ENCODE results near the gene PEAK1.
"Not testable (repeated sequence)": the region's sequence is repeated elsewhere in the genome, so short reads cannot be mapped to it uniquely, and the experiment has no call there.

The PEAK1 gene

GRCh38 chr15:77410701-77411618 lies 8.9 kb downstream of the PEAK1 start:
- H3K9me3 ChIP-seq (ENCODE audit: insufficient read depth, low read depth, low read length) = no peaks in the 10 kb centered on the region
- H3K4me1 ChIP-seq (ENCODE audit: insufficient read depth, low read length) = peaks cover 16% of the 10 kb centered on the region
- no peaks in the 10 kb centered on the region for H3K36me3 ChIP-seq (ENCODE audit: insufficient read depth, low read depth, low read length)
- no peaks in the 10 kb centered on the region for H3K27me3 ChIP-seq (ENCODE audit: insufficient read depth, low read length)
- H3K27ac ChIP-seq (ENCODE audit: low read length) = no peak overlapping the region
- H3K9ac ChIP-seq (ENCODE audit: low read depth, low read length) = no peak overlapping the region
- no peak overlapping the region for H3K4me3 ChIP-seq (ENCODE audit: low read length)

- H3K36me3 ChIP-seq (ENCODE audit: insufficient read depth, low read depth, low read length); H3K27me3 ChIP-seq (ENCODE audit: insufficient read depth, low read length); H3K4me3 ChIP-seq (ENCODE audit: low read length); H3K9me3 ChIP-seq (ENCODE audit: insufficient read depth, low read depth, low read length); H3K27ac ChIP-seq (ENCODE audit: low read length); H3K9ac ChIP-seq (ENCODE audit: low read depth, low read length): not testable (repeated sequence)
- peaks cover 20% of the 10 kb centered on the region; the same call in 1 of the 2 replicates for H3K4me1 ChIP-seq (ENCODE audit: insufficient read depth, low read length)
Measured at GRCh38 chr15:77410157-77410500, 9.8 kb downstream of the PEAK1 start.

GRCh38 chr15:77409259-77410156 lies 10.4 kb downstream of the PEAK1 start:
- Histone ChIP-seq H3K27me3 (ENCODE audit: insufficient read depth, low read length) (no peaks in the 10 kb centered on the region), H3K9ac (ENCODE audit: low read depth, low read length) (no peak overlapping the region), H3K27ac (ENCODE audit: low read length) (no peak overlapping the region), H3K4me3 (ENCODE audit: low read length) (no peak overlapping the region), H3K9me3 (ENCODE audit: insufficient read depth, low read depth, low read length) (no peaks in the 10 kb centered on the region), H3K4me1 (ENCODE audit: insufficient read depth, low read length) (peaks cover 20% of the 10 kb centered on the region; the same call in 1 of the 2 replicates), H3K36me3 (ENCODE audit: insufficient read depth, low read depth, low read length) (no peaks in the 10 kb centered on the region)

- Histone ChIP-seq H3K27ac (ENCODE audit: low read length) (no peak overlapping the region), H3K9me3 (ENCODE audit: insufficient read depth, low read depth, low read length) (no peaks in the 10 kb centered on the region), H3K4me1 (ENCODE audit: insufficient read depth, low read length) (peaks cover 20% of the 10 kb centered on the region; the same call in 1 of the 2 replicates), H3K4me3 (ENCODE audit: low read length) (no peak overlapping the region), H3K36me3 (ENCODE audit: insufficient read depth, low read depth, low read length) (no peaks in the 10 kb centered on the region), H3K9ac (ENCODE audit: low read depth, low read length) (no peak overlapping the region), H3K27me3 (ENCODE audit: insufficient read depth, low read length) (no peaks in the 10 kb centered on the region)
Measured at GRCh38 chr15:77406846-77407245, 13.1 kb downstream of the PEAK1 start.

- H3K36me3 ChIP-seq (ENCODE audit: insufficient read depth, low read depth, low read length); H3K9ac ChIP-seq (ENCODE audit: low read depth, low read length); H3K9me3 ChIP-seq (ENCODE audit: insufficient read depth, low read depth, low read length); H3K27me3 ChIP-seq (ENCODE audit: insufficient read depth, low read length); H3K27ac ChIP-seq (ENCODE audit: low read length); H3K4me3 ChIP-seq (ENCODE audit: low read length): not testable (repeated sequence)
- H3K4me1 ChIP-seq (ENCODE audit: insufficient read depth, low read length) = peaks cover 18% of the 10 kb centered on the region; the same call in 1 of the 2 replicates
Measured at GRCh38 chr15:77406173-77406759, 13.6 kb downstream of the PEAK1 start.

GRCh38 chr15:77402740-77403379 lies 17.0 kb downstream of the PEAK1 start:
- H3K27ac ChIP-seq (ENCODE audit: low read length) = no peak overlapping the region
- peaks cover 17% of the 10 kb centered on the region; the same call in 1 of the 2 replicates for H3K9me3 ChIP-seq (ENCODE audit: insufficient read depth, low read depth, low read length)
- no peak overlapping the region for H3K9ac ChIP-seq (ENCODE audit: low read depth, low read length)
- H3K36me3 ChIP-seq (ENCODE audit: insufficient read depth, low read depth, low read length) = no peaks in the 10 kb centered on the region
- H3K27me3 ChIP-seq (ENCODE audit: insufficient read depth, low read length) = no peaks in the 10 kb centered on the region
- H3K4me1 ChIP-seq (ENCODE audit: insufficient read depth, low read length) = peaks cover 10% of the 10 kb centered on the region; the same call in 1 of the 2 replicates
- no peak overlapping the region for H3K4me3 ChIP-seq (ENCODE audit: low read length)

- no peak overlapping the region for H3K27ac ChIP-seq (ENCODE audit: low read length)
- H3K27me3 ChIP-seq (ENCODE audit: insufficient read depth, low read length) = no peaks in the 10 kb centered on the region
- H3K9ac ChIP-seq (ENCODE audit: low read depth, low read length) = no peak overlapping the region
- peaks cover 1% of the 10 kb centered on the region; the same call in 1 of the 2 replicates for H3K4me1 ChIP-seq (ENCODE audit: insufficient read depth, low read length)
- no peaks in the 10 kb centered on the region for H3K36me3 ChIP-seq (ENCODE audit: insufficient read depth, low read depth, low read length)
- H3K4me3 ChIP-seq (ENCODE audit: low read length) = no peak overlapping the region
- peaks cover 22% of the 10 kb centered on the region; the same call in 1 of the 2 replicates for H3K9me3 ChIP-seq (ENCODE audit: insufficient read depth, low read depth, low read length)
Measured at GRCh38 chr15:77400258-77400657, 19.6 kb downstream of the PEAK1 start.

- H3K9me3 ChIP-seq (ENCODE audit: insufficient read depth, low read depth, low read length) = peaks cover 25% of the 10 kb centered on the region; the same call in 1 of the 2 replicates
- H3K27me3 ChIP-seq (ENCODE audit: insufficient read depth, low read length) = no peaks in the 10 kb centered on the region
- no peak overlapping the region for H3K27ac ChIP-seq (ENCODE audit: low read length)
- H3K36me3 ChIP-seq (ENCODE audit: insufficient read depth, low read depth, low read length) = no peaks in the 10 kb centered on the region
- no peak overlapping the region for H3K4me3 ChIP-seq (ENCODE audit: low read length)
- H3K9ac ChIP-seq (ENCODE audit: low read depth, low read length) = no peak overlapping the region
- H3K4me1 ChIP-seq (ENCODE audit: insufficient read depth, low read length) = no peaks in the 10 kb centered on the region
Measured at GRCh38 chr15:77398927-77399326, 21.0 kb downstream of the PEAK1 start.

- no peaks in the 10 kb centered on the region for H3K27me3 ChIP-seq (ENCODE audit: insufficient read depth, low read length)
- no peaks in the 10 kb centered on the region for H3K36me3 ChIP-seq (ENCODE audit: insufficient read depth, low read depth, low read length)
- no peak overlapping the region for H3K27ac ChIP-seq (ENCODE audit: low read length)
- peaks cover 4% of the 10 kb centered on the region; the same call in 1 of the 2 replicates for H3K4me1 ChIP-seq (ENCODE audit: insufficient read depth, low read length)
- H3K9ac ChIP-seq (ENCODE audit: low read depth, low read length) = no peak overlapping the region
- no peak overlapping the region for H3K4me3 ChIP-seq (ENCODE audit: low read length)
- H3K9me3 ChIP-seq (ENCODE audit: insufficient read depth, low read depth, low read length) = peaks cover 25% of the 10 kb centered on the region; the same call in 1 of the 2 replicates
Measured at GRCh38 chr15:77396692-77397091, 23.2 kb downstream of the PEAK1 start.

GRCh38 chr15:77395013-77395774 lies 24.7 kb downstream of the PEAK1 start:
- H3K9me3 ChIP-seq (ENCODE audit: insufficient read depth, low read depth, low read length) = peaks cover 21% of the 10 kb centered on the region; the same call in 1 of the 2 replicates
- H3K4me3 ChIP-seq (ENCODE audit: low read length) = no peak overlapping the region
- H3K9ac ChIP-seq (ENCODE audit: low read depth, low read length) = no peak overlapping the region
- H3K36me3 ChIP-seq (ENCODE audit: insufficient read depth, low read depth, low read length) = no peaks in the 10 kb centered on the region
- H3K4me1 ChIP-seq (ENCODE audit: insufficient read depth, low read length) = peaks cover 4% of the 10 kb centered on the region; the same call in 1 of the 2 replicates
- no peak overlapping the region for H3K27ac ChIP-seq (ENCODE audit: low read length)
- no peaks in the 10 kb centered on the region for H3K27me3 ChIP-seq (ENCODE audit: insufficient read depth, low read length)
